ENCODE results near the gene TNFAIP8L1.

TNFAIP8L1 gene

GRCh38 chr19:4703671-4704316, 64.5 kb downstream of the TNFAIP8L1 start:
- DNase-seq (ENCODE audit: low read depth) = no peak

- no peak for DNase-seq (ENCODE audit: low read depth)
Observed at GRCh38 chr19:4704317-4704673, 65.0 kb downstream of the TNFAIP8L1 start.
